Heart left ventricle (tissue), 16 donors: ENCODE data around the gene GADD45B. TPM values are rescaled to one million over a fixed set of nuclear protein-coding genes. Genes with fewer than 3 reads are reported as not detected.

Source experiments
- ATAC-seq, 4 donors: fragments of 200-7000 bp; cut with Tn5 transposase; one replicate each; pipeline ENCODE4 v1.9.1; 2020 to 2022; ENCODE audit warnings: moderate library complexity in 4 of 4, mild to moderate bottlenecking in 3 of 4, moderate number of reproducible peaks in 1 of 4
- DNase-seq, 5 donors: peaks; one replicate each; pipeline ENCODE4 v3.0.0-alpha.2; 2020
- H3K27ac ChIP-seq, 12 donors: fragments of 200-600 bp; sonication (generic) in 4 of 12; one replicate each; pipeline versions ENCODE4 v1.5.0 to v1.8.0; 2016 to 2022; ENCODE audit warnings: mild to moderate bottlenecking in 2 of 12
- H3K27me3 ChIP-seq, 9 donors: fragments of 200-600 bp; sonication (generic) in 2 of 9; one replicate each; pipeline versions ENCODE4 v1.5.1 to v1.8.0; 2016 to 2022; ENCODE audit warnings: mild to moderate bottlenecking in 3 of 9
- H3K36me3 ChIP-seq, 9 donors: fragments of 200-600 bp; sonication (generic) in 2 of 9; one replicate each; pipeline versions ENCODE4 v1.5.0 to v1.8.0; 2018 to 2022; ENCODE audit warnings: mild to moderate bottlenecking in 2 of 9
- H3K4me1 ChIP-seq, 12 donors: fragments of 200-600 bp; sonication (generic) in 4 of 12; one replicate each; pipeline versions ENCODE4 v1.5.0 to v1.8.0; 2016 to 2022; ENCODE audit warnings: mild to moderate bottlenecking in 3 of 12
- H3K4me3 ChIP-seq, 12 donors: fragments of 200-600 bp; sonication (generic) in 4 of 12; one replicate each; pipeline versions ENCODE4 v1.5.0 to v1.8.0; 2017 to 2022; ENCODE audit warnings: mild to moderate bottlenecking in 9 of 12, moderate library complexity in 4 of 12
- H3K9me3 ChIP-seq, 12 donors: fragments of 200-600 bp; sonication (generic) in 4 of 12; one replicate each; pipeline versions ENCODE4 v1.5.0 to v1.8.0; 2016 to 2022; ENCODE audit warnings: mild to moderate bottlenecking in 1 of 12
- POLR2A ChIP-seq, 2 donors: fragments of 450-650 bp; IDR thresholded peaks; one replicate each; pipeline ENCODE4 v1.6.1; 2017; ENCODE audit warnings: antibody characterized with exemption in 2 of 2, mild to moderate bottlenecking in 2 of 2, moderate library complexity in 2 of 2
- WGBS, 4 donors: extraction: QIAGEN DNeasy Blood & Tissue Kit in 2 of 4; methylation state at CpG; one replicate each; pipeline versions ENCODE4 v1.1.5 to v1.1.7; 2013 to 2018; 5-methylcytosine and 5-hydroxymethylcytosine counted together
- intact Hi-C, 10 donors: fragments of 100-400 bp; cut with DNase I; formaldehyde crosslinking; loops; one replicate each; pipeline versions ENCODE4 v1.11.1 to v1.14.2; 2022
- polyA plus RNA-seq, 2 donors: library from polyadenylated mRNA; stranded (reverse); fragments of 200-250 nt; gene quantifications; one replicate each; pipeline ENCODE4 v1.2.3, GENCODE V29; 2013
- total RNA-seq, 9 donors: library from RNA; depleted of rRNA in 2 of 9; stranded (reverse); fragments of >200 nt in 2 of 9; fragmentation: NEBNext Ultra II Directional in 3 of 9; extraction: Animal tissue kit (Norgen Biotek cat#: 25700) in 3 of 9; gene quantifications; one replicate each; pipeline versions ENCODE4 v1.1.0 to v1.2.4, GENCODE V29; 2016 to 2023
- TF ChIP-seq, protein P1 (sequence below), 12 donors: fragments of 200-600 bp; sonication (generic) in 4 of 12; IDR thresholded peaks; one replicate each; pipeline versions ENCODE4 v1.5.0 to v1.8.0; 2018 to 2022; ENCODE audit warnings: antibody characterized with exemption in 12 of 12, mild to moderate bottlenecking in 5 of 12
- donor health status: ischemic (EF 13 %, LVEDD 7.1; RV severe dilation, severe dysfunction).
- donor health status: healthy with polysubstance abuse.
- donor health status: DM: no; HTN: yes; CAD: no.
- donor health status: DM: no; HTN: no; CAD: no.
- donor health status: ischemic (EF 25% LVEDD 6.9; RV normal size, moderate dysfunction).
- donor health status: ischemic (EF 25% LVEDD 5.7; RV mildly dilated, moderate dysfunction).
- donor health status: healthy.
- donor health status: DM: yes; HTN: yes; CAD: no.
- donor health status: ischemic (EF 35%, LVEDD 5.7; RV mildly dilated, moderate dysfunction).
- donor health status: nonischemic (EF 11% LVEDD 7.7; RV severe dilation, severe dysfunction).
- donor health status: DM: yes; HTN: yes; CAD: no.
- donor health status: PGD.
- donor health status: ischemic (EF 29% LVEDD 5.4; RV normal size, mild dysfunction).
- donor health status: nonischemic (EF 23%, LVEDD 6.1; RV moderate dilation, normal function).

Gene GADD45B
- total and polyA plus RNA-seq, 11 donors = 20.3 to 155 (median 47.3) TPM

DNA sequence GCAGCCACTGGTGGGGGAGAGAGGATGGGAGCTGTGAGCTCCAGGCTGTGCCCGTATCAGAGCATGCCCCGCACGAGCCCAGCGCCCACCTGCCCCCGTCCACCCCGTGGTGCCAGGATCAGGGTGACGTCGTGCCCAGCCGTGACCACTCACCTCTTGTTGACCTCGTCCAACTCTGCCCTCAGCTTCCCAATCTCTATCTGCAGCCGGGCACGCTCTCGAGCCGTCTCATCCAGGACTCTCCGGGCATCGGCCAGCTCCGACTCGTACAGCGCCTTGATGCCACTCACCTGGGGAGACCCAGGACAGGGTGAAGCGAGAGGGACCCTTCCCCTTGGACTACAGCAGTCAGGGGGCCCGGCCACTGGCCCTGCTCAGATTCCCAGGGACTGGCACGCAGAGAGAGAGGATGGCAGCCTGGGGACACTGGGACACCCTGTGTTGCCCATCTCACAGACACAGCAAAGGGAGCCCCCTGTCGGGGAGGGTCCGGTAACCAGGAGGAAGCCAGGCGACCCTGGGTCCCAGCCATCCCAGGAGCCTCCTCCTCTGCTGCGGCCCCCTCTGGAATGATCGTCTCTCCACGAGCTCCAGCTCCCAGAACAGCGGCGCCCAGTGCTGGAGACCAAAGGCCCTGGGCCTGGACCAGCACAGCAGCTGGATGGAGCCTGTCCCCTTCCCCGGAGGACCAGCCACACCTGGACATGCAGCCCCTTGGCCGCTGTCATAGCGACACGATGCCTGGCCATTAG, 31.5 kb upstream of the GADD45B start:
- intact Hi-C loops = no loop called here
- no peak for TF ChIP-seq POLR2A (IDR thresholded peaks at IDR 0.05)
- TF ChIP-seq, protein P1, sequence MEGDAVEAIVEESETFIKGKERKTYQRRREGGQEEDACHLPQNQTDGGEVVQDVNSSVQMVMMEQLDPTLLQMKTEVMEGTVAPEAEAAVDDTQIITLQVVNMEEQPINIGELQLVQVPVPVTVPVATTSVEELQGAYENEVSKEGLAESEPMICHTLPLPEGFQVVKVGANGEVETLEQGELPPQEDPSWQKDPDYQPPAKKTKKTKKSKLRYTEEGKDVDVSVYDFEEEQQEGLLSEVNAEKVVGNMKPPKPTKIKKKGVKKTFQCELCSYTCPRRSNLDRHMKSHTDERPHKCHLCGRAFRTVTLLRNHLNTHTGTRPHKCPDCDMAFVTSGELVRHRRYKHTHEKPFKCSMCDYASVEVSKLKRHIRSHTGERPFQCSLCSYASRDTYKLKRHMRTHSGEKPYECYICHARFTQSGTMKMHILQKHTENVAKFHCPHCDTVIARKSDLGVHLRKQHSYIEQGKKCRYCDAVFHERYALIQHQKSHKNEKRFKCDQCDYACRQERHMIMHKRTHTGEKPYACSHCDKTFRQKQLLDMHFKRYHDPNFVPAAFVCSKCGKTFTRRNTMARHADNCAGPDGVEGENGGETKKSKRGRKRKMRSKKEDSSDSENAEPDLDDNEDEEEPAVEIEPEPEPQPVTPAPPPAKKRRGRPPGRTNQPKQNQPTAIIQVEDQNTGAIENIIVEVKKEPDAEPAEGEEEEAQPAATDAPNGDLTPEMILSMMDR (IDR thresholded peaks at IDR 0.05) = no peak
- 91 to 95% (median 94%) methylated on average over 28 to 34 of the region's 34 CpGs for WGBS, 4 donors

DNA sequence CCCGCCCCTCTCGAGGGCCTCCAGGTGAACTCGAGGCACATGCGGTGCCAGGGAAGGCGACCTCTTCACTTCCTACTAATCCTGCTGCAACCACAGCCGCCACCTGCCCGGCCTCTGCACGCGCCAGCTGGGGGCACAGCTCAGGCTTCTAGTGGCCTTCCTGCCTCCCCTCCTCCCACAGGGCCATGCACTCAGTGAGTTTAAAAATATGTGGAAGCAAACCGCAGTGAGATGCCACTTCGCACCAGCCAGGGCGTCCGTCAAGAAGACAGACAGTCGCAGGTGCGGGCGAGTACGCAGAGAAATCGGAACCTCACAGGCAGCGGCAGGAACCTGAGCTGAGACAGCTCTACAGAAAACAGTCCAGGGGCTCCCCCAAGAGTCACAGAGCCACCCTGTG, 29.5 kb upstream of the GADD45B start:
- ATAC-seq = no peak

More for the DNA sequence above, 31.5 kb upstream of the GADD45B start:
- H3K27ac ChIP-seq = no peak overlapping the region
- H3K4me1 ChIP-seq = peaks cover 0 to 7% (median 0%) of the 10 kb centered on the region in 12 donors
- H3K36me3 ChIP-seq = peaks cover 0 to 46% (median 0%) of the 10 kb centered on the region in 9 donors
- DNase-seq (no peak), ATAC-seq (no peak)
- H3K27me3 ChIP-seq = no peaks in the 10 kb centered on the region
- no peaks in the 10 kb centered on the region for H3K9me3 ChIP-seq
- H3K4me3 ChIP-seq = no peak overlapping the region

DNA sequence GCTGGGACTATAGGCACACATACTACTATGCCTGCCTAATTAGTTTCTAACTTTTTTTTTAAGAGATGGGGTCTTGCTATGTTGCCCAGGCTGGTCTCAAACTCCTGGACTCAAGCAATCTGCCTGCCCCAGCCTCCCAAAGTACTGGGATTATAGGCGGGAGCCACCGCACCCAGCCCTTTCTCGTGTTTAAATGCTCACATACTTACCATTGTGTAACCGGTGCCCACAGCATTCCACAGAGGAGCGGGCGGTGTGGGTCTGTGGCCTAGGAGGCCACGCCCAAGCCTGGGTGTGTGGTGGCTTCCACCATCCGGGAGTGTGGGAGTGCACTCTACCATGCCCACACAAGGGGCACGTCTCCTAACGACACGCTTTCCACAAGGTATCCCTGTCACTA, 26.9 kb upstream of the GADD45B start:
- Histone ChIP-seq H3K4me3 (no peak overlapping the region), H3K27me3 (no peaks in the 10 kb centered on the region), H3K27ac (no peak overlapping the region), H3K36me3 (peaks cover 0 to 19% (median 0%) of the 10 kb centered on the region in 9 donors), H3K9me3 (no peaks in the 10 kb centered on the region), H3K4me1 (peaks cover 0 to 7% (median 0%) of the 10 kb centered on the region in 12 donors)
- ATAC-seq (no peak), DNase-seq (no peak)
- intact Hi-C loops = no loop called here
- TF ChIP-seq POLR2A (IDR thresholded peaks at IDR 0.05) = no peak
- TF ChIP-seq, protein P1 (IDR thresholded peaks at IDR 0.05) = no peak
- 96 to 99% (median 97%) methylated on average over 11 of the region's 11 CpGs for WGBS, 4 donors

More for the DNA sequence above, 29.5 kb upstream of the GADD45B start:
- H3K27me3 ChIP-seq = no peaks in the 10 kb centered on the region
- intact Hi-C loops = no loop called here
- no peaks in the 10 kb centered on the region for H3K9me3 ChIP-seq
- H3K4me1 ChIP-seq = peaks cover 0 to 7% (median 0%) of the 10 kb centered on the region in 12 donors
- no peak for TF ChIP-seq POLR2A (IDR thresholded peaks at IDR 0.05)
- TF ChIP-seq, protein P1 (IDR thresholded peaks at IDR 0.05) = no peak
- peaks cover 0 to 43% (median 2%) of the 10 kb centered on the region in 9 donors for H3K36me3 ChIP-seq
- H3K27ac ChIP-seq = no peak overlapping the region
- 56 to 91% (median 83%) methylated on average over 13 to 19 of the region's 19 CpGs for WGBS, 4 donors
- DNase-seq = peak in 1 of 5 donors; percentile 59
- no peak overlapping the region for H3K4me3 ChIP-seq

DNA sequence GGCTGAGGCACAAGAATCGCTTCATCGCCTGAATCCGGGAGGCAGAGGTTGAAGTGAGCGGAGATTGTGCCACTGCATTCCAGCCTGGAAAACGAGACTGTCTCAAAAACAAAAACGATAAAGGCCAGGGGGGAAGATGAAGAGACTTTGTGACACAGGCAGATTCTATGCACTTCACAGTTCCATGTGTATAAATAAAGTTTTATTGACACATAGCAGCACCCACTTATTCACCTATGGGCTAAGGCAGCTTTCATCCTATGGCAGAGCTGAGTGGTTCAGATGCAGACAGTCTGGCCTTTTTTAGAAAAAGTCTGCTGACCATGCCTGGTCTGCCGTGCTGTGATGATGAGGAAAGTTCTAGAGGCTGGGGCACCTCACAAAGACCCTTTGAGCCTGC, 24.8 kb upstream of the GADD45B start:
- Histone ChIP-seq H3K4me1 (peaks cover 0 to 20% (median 7%) of the 10 kb centered on the region in 12 donors), H3K27ac (no peak overlapping the region), H3K27me3 (no peaks in the 10 kb centered on the region), H3K9me3 (no peaks in the 10 kb centered on the region), H3K36me3 (peaks cover 0 to 11% (median 0%) of the 10 kb centered on the region in 9 donors), H3K4me3 (no peak overlapping the region)
- 87 to 94% (median 91%) methylated on average over 7 of the region's 7 CpGs for WGBS, 4 donors
- DNase-seq (no peak), ATAC-seq (no peak)
- TF ChIP-seq, protein P1 (IDR thresholded peaks at IDR 0.05) = no peak
- no peak for TF ChIP-seq POLR2A (IDR thresholded peaks at IDR 0.05)
- intact Hi-C loops = no loop called here
